Vagina (tissue), 2 donors: Measurements from ENCODE around the gene PTK6.

Experiments
- POLR2AphosphoS5 ChIP-seq, 2 donors: sonication (generic); formaldehyde crosslinking; IDR thresholded peaks; one replicate each; pipeline ENCODE4 v1.9.0; 2017; ENCODE audit warnings: antibody characterized with exemption in 2 of 2, mild to moderate bottlenecking in 2 of 2, low read depth in 1 of 2; ENCODE audit not compliant: insufficient read depth in 1 of 2
- TF ChIP-seq, protein P1 (sequence below), 3 experiments: fragments of 450-650 bp in 2 of 3; fragments of 200-600 bp in 1 of 3; sonication (generic) in 1 of 3; IDR thresholded peaks; one replicate each; pipeline ENCODE4 v1.5.1; 2017 to 2019; ENCODE audit warnings: antibody characterized with exemption in 3 of 3, mild to moderate bottlenecking in 2 of 3, moderate library complexity in 2 of 3

DNA sequence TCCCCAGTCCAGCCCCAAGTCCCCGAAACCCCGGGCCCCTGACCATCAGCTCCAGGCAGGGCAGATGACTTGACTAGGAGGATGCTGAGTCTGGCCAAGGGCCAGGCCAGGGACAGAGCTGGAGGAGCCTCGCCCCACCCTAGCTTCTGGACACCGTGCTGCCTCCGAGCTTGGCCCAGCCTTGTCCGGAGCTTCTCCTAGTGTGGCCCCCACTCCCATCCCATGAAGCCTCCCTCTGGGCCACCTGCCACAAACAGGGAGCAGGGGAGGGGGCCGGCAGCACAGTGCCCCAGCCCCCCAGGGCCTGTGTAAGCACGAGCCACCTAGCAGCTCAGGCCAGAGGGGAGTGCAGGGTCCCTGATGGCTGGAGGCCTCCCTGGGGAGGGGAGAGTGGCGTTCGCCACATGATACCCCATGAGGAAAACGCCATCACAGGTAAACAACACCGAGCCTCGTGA lies 43.6 kb downstream of the PTK6 start:
- TF ChIP-seq, protein P1, sequence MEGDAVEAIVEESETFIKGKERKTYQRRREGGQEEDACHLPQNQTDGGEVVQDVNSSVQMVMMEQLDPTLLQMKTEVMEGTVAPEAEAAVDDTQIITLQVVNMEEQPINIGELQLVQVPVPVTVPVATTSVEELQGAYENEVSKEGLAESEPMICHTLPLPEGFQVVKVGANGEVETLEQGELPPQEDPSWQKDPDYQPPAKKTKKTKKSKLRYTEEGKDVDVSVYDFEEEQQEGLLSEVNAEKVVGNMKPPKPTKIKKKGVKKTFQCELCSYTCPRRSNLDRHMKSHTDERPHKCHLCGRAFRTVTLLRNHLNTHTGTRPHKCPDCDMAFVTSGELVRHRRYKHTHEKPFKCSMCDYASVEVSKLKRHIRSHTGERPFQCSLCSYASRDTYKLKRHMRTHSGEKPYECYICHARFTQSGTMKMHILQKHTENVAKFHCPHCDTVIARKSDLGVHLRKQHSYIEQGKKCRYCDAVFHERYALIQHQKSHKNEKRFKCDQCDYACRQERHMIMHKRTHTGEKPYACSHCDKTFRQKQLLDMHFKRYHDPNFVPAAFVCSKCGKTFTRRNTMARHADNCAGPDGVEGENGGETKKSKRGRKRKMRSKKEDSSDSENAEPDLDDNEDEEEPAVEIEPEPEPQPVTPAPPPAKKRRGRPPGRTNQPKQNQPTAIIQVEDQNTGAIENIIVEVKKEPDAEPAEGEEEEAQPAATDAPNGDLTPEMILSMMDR (IDR thresholded peaks at IDR 0.05), result no peak
- TF ChIP-seq POLR2AphosphoS5 (IDR thresholded peaks at IDR 0.05; ENCODE audit: insufficient read depth in 1 of 2, low read depth in 1 of 2), result no peak
